Measurements from ENCODE around the gene PRDM1.

PRDM1 gene

DNA sequence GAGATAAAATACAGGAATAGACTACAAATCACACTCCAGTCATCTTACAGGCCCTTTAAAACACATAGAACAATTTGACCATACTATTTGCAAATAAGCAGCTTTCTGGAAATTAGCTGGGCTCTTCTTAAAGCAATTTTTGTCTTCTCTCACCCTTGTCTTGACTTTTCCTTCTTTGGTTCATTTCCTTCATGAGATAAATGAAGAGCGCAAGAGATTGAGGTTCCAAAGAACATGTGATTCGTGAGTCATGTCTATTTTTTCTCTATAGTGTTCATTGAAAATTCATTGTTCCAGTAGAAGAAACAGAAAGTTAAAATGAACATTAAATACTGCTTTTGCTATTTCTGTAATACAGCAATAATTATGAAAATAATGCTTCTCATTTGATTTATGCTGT is 33.9 kb downstream of the PRDM1 start:
- DNase-seq (ENCODE audit: insufficient read length, low spot score) (no peak), FAIRE-seq (no peak)
- TF ChIP-seq, protein P1, sequence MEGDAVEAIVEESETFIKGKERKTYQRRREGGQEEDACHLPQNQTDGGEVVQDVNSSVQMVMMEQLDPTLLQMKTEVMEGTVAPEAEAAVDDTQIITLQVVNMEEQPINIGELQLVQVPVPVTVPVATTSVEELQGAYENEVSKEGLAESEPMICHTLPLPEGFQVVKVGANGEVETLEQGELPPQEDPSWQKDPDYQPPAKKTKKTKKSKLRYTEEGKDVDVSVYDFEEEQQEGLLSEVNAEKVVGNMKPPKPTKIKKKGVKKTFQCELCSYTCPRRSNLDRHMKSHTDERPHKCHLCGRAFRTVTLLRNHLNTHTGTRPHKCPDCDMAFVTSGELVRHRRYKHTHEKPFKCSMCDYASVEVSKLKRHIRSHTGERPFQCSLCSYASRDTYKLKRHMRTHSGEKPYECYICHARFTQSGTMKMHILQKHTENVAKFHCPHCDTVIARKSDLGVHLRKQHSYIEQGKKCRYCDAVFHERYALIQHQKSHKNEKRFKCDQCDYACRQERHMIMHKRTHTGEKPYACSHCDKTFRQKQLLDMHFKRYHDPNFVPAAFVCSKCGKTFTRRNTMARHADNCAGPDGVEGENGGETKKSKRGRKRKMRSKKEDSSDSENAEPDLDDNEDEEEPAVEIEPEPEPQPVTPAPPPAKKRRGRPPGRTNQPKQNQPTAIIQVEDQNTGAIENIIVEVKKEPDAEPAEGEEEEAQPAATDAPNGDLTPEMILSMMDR (IDR thresholded peaks at IDR 0.05; ENCODE audit: insufficient read depth, missing control alignments), result no peak

DNA sequence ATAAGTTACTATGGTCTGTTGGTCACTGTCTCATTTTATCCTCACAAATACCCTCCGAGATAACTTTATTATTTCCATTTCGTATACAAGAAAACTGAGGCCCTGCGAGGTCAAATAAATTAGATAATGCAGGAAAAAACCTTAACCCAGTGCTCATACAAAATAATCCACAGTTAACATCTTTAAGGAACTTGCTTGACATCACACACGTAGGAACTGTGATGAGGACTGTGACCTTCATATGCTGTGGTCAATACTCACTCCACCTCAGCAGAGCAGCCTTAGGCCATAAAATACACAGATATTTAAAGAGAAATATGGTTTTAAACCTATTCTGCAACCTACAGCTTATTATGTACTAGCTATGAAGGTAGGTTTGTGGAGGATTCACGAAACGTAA is 34.3 kb downstream of the PRDM1 start:
- TF ChIP-seq, protein P1 (IDR thresholded peaks at IDR 0.05; ENCODE audit: insufficient read depth, missing control alignments), result no peak
- FAIRE-seq (no peak), DNase-seq (ENCODE audit: insufficient read length, low spot score) (no peak)

DNA sequence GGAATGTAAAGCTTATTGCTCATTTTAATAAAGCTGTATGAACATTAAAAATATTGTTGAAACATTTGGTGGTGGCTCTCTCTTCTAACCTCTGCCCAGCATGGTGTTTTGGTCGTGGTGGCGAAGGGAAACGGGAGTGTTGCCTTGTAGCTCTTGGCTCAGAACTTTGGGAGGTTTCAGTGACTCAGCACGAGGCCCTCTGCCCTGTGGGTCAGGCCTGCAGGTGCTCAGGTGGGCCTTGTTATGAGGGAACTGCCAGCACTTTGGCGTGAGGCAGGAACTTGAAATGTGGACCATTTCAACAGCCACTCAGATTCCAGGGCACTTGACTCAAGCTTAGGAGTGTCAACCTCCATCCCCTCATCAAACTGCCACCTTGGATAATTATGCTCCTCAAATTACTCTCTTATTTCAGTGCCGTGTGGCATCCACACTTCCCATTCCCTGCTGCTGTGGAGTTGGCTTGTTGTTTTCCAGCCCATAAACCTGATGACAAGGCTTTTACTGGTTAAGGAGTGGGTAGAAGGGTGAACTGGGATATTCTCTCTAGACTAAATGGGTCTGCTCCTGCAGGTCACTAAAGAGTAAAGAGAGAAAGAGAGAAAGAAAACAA is 36.3 kb downstream of the PRDM1 start:
- TF ChIP-seq, protein P1 (IDR thresholded peaks at IDR 0.05; ENCODE audit: insufficient read depth, missing control alignments), result no peak
- DNase-seq (ENCODE audit: insufficient read length, low spot score) (no peak), FAIRE-seq (no peak)

DNA sequence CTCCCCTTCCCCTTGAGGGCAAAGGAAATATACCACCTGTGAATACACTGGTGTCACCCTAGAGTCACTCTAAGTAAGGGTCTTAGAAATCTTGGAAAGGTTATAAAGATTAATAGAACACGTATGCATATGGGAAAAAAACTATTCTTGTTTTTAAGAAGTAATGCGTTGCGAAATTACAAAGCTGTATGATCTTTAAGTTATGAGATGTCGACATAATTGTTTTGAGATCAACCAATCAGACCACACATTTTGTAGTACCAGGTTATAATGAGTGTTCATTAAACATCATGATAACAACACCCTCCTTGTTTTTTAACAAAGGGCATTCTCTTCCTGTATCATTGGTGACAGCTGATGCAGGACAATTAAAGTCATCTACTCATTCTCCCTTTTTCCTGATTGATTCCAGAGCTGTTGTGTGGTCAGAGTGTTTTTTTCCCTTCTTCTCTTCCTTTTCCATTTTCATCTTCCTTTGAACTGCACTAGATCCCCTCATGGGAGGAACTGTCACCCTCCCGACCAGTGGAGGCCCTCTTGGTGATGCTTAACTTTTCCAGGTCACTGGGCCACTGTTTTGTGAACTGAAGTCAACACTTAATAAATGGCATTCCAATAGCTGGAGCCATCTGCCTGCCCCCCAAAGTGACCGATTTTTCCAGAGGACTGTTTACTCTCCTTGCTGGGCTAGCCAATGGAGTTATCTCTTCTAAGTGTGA is 37.0 kb downstream of the PRDM1 start:
- DNase-seq (ENCODE audit: insufficient read length, low spot score) (no peak), FAIRE-seq (no peak)
- TF ChIP-seq, protein P1 (IDR thresholded peaks at IDR 0.05; ENCODE audit: insufficient read depth, missing control alignments), result no peak

DNA sequence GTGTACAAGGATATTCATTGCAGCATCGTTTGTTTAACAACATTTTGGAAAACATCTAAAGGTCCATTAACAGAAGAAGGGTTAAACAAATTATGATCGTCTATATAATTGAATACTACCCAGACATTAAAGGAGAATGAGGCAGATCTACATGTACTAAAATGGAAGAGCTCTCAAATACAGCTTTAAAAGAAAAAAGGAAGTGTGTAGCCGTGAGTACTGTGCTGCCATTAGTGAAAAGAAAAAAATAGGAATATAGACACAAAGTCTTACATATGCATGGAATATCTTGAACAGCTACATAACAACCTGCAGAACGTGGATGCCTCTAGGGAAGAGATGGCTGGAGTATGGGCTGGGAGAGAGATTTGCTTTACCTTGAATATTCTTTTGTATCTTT is 37.9 kb downstream of the PRDM1 start:
- TF ChIP-seq, protein P1 (IDR thresholded peaks at IDR 0.05; ENCODE audit: insufficient read depth, missing control alignments), result no peak
- no peak for DNase-seq (ENCODE audit: insufficient read length, low spot score)
- no peak for FAIRE-seq

DNA sequence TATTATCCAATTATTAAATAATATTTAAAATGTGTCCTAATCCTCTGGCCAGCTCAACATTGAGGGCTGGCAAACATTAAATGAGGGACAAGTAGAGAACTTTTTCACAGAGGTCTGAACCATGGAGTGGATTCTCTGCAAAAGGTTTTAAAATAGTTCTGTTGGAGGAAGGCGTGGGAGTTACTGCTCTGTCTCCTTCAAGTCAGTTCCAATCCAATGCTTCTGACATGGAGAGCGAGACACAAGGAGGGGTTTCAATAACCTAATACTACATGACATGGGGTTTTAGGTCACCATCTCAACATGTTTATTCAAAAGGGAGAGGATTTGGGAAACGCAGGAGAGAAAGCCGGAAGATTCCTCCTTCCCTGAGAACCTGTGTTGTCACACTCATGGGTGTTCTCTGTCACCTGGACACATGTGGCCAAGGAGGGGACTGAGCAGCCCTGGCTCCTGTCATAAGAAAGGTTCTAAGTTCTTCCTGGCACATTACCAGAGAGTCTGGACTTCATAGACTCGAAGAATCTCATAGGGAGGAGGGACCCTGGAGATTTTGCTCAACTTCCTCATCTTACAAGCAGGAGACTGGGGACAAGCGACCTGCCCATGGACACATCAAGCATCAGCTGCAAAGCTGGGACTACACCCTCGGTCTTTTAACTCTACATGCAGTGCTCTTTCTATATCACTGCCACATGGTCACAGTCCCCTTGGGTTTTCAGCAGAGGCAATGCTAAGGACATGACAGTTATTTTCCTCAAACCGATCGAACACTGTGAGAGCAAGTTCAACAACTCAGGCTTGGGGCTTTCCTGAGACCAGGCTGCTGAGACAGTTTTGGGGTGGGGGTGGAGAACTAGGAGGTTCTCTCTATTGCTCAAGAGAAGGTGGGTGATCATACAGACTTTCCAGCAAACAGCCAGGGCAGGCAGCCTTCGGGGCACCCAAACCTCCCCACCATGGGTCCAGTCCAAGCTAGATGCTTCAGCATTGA is 38.6 kb downstream of the PRDM1 start:
- TF ChIP-seq, protein P1 (IDR thresholded peaks at IDR 0.05; ENCODE audit: insufficient read depth, missing control alignments), result no peak
- no peak for FAIRE-seq
- no peak for DNase-seq (ENCODE audit: insufficient read length, low spot score)
